Measurements from ENCODE around the gene MPPED1.

The MPPED1 gene

DNA sequence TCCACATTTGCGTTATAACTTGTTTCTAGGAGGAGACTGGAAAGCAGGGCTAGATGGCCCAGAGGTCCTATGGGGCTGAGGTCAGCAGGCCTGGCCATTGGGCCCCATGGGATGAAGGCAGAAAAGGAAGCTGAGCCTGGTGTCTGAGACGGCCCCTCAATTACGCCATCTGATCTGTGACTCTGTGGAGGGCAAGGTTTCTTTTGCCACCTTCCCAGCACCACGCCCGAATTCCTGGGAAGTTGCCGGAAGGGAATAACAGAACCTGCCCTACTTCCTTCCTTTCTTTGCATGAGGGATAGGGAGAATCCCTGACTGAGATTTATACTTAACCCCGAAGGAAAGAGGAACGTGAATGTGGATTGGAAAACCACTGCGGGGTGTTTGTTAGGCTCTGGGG is 118.1 kb downstream of the MPPED1 start:
- no peak for DNase-seq

DNA sequence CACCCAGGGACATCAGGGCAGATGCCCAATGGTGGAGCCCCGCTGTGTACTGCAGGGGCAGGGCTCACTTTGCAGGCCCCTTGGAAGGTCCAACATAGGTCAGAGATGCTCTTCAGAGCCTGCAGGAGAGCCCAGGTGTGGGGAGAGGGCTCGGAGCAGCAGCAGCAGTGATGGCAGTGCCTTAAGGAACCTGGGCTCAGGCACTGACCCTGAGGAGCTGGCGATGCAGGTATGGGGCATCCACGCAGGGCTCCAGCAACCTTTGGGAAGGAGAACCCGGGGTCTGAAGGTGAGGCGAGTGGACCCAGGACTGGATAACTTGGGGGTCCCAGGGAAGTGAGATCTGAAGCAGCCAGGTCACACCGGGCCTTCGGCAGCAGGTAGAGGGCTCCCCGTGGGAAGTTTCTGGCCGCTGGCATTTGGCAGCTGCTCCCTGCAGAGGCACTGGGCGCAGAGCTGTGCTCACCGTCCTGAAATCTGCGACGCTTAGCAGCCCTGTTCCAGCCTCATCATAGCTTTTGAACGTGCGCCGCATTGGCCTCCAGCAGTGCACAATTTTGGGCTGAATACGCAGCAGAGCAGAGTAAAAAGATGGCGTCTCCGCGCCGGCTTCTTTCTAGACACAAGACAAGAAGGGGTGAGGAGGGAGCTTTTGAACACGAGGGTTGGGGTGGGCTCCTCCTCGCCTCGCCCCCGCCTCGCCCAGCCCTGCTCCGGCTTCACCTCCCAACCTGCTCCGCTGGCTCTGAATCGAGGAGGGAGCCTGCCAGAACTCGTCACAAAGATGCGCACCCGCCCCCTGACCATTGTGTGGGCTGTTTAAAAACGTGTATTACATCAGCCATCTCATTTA is 118.8 kb downstream of the MPPED1 start:
- DNase-seq: no peak

DNA sequence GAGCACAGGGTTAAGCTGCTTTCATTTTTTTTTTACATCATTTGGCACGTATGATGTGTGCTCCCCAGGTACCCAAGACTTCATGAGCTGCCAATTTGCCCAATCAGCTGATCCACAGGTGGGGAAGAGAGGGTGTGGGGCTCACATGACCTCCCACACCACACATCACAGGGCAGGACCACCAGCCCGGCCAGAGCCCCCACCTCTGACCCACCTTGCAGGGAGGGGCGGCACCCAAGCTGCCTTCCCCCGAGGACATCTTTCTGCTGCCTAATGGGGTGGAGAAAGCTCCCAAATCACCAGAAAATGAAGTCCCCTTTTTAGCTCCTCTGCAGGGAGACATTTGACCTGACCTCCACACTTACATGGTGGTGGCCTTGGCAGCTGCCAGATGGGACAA is 119.8 kb downstream of the MPPED1 start:
- DNase-seq: no peak

DNA sequence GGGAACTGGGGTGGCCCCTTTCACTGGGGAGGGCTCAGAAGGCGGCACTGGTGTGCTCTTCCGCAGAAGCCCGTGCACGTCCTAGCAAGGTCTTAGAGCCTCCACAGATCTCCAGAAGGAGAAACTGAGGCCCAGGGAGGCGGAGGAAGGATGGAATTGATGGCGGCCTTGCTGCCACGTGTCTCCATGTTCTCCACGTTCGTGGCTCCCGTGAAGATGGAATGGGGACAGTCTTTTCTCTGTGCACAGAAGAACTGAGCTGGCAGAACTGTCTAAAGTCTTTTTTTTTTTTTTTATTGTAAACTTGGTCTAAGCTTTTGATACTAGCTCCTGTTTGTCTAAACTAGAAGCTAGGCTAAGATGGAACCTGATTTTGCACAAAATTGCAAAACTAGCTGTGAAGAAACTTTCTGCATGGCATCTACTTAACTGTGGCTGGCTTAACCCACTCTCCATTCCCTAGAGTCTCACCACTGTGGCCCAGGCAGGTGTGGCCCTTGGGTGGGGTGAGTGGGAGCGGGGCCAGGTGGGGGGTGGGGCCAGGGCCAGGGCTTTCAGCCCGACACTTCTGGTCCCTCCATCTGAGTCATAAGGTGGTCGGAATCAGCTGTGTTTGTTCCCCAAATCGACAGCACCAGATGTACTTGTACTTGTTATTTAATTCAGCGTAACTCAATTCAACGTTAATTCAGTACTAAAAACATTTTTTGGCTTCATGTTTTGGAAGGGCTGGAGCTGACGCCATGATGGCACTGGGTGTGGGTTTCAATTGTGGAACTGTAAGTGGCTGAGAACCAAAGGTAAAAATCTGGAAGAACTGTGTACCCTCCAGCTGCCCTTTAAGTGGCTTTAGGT is 120.7 kb downstream of the MPPED1 start:
- DNase-seq: no peak

DNA sequence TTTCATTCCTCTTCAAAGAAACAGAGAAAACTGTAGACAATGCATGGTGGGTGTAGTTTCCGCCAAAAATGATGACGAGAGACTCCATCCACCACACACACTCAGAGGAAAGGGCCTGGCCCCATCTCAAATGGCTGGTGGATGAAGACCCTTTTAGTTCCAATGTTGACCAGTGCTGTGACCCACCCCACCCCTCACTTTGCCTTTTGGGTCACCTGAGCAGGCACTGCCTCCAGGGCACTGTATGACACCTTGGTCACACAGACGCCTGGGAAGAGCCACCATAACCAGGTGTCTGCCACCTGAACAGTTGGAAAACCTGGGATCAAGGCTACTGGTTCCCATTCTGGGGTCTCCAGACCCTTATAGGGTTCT is 121.3 kb downstream of the MPPED1 start:
- DNase-seq: no peak

DNA sequence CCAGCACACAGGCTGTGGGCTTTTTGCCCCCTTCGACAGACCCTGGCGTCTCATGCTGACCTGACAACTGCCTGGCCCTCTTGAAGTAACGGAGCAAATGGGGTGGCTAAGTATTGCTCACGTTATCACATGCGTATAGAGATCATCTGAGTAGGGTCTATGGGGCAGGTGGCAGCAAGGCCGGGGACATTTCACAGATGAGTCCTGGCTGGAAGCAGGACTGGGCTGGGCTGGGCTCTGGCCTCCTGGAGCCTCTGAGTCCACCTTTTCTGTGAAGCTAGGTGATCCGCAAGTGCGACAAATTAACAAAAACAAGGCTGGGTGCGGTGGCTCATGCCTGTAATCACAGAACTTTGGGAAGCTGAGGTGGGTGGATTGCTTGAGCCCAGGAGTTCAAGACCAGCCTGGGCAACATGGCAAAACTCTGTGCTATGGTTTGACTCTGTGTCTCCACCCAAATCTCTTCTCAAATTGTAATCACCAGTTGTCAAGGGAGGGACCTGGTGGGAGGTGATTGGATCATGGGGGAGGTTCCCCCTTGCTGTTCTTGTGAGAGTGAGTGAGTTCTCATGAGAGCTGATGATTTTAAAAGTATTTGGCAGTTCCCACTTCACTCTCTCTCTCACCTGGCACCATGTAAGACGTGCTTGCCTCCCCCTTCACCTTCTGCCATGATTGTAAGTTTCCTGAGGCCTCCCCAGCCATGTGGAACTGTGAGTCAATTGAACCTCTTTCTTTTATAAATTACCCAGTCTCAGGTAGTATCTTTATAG is 122.0 kb downstream of the MPPED1 start:
- DNase-seq: no peak

DNA sequence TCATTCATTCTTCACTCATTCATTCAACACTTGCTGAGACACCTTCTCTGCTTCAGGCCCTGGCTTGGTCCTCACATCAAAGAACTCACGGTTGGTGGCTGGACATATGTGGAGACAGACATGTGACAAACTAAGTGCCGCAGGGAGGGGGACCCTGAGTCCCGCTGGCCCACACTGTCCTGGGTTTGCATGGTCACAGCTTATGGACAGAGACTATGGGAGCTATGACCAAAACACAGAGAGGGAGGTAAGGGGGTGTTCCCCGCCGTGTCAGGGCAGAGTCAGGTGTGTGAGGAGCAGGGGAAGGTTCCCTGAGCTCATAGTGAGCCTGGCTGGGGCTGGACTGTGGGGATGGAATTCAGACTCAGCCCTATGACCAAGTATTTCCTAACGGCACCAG is 123.1 kb downstream of the MPPED1 start:
- DNase-seq: no peak

DNA sequence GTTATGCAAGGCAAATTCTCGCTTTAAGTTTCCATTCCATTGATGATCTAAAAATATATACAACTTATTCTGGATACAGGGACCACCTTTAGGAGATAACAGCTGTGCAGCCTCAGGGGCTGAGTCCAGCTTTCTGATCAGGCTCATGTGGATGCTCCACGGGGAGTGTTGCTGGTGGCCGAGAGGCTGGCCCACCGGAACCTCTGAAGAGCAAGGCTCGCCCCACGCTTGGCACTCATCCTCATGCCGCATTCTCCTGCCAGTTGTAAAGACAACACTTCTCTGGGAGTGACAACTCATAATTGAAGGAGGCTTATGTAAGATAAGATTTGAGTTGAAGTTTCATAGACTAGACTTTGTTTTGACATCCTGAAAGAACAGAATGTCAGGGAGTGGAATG is 123.5 kb downstream of the MPPED1 start:
- DNase-seq: no peak

DNA sequence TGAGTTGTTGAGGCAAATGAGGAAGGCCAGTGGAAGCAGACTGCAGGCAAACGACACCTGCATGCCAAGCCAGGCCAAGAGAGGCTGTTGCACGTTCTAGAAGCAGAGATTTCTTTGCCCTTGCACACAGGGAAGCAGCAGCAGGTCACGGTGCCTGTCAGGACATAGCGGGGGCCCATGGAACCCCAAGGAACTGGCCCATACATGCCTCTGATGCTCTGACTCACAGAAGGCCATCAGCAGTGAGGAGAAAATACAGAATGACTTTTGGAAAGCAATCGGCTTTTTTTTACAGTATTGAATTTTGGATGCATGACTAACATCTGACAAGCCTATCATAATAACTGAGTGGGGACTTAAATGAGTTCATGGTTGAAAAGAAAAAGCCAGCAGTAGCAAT is 123.9 kb downstream of the MPPED1 start:
- no peak for DNase-seq

DNA sequence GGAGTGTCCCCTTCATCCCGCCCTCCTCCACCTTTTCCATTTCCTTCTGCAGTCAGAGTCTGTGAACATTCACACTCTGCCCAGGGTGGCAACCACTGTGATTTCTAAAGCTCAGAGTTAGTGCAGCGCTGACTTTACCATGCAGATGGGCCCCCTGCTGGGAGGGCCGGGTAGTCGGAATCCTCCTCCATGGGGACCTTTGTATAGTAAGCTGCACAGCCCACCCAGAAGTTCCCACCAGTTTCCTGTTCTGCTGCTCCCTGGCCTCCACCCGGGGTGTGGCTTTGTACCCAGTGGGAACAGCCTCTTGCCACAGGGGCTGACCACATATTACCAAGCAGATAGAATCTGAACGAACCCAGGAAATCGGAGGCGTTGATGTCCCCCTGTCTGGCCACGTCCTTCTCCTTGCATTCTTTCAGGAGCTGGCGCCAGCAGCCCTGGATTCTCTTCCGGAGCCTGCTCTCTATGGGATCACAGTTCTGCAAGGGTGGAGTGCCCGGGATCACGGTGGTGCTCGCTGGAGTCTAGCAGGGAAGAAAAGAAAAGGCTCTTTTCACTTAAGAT is 125.3 kb downstream of the MPPED1 start:
- no peak for DNase-seq

DNA sequence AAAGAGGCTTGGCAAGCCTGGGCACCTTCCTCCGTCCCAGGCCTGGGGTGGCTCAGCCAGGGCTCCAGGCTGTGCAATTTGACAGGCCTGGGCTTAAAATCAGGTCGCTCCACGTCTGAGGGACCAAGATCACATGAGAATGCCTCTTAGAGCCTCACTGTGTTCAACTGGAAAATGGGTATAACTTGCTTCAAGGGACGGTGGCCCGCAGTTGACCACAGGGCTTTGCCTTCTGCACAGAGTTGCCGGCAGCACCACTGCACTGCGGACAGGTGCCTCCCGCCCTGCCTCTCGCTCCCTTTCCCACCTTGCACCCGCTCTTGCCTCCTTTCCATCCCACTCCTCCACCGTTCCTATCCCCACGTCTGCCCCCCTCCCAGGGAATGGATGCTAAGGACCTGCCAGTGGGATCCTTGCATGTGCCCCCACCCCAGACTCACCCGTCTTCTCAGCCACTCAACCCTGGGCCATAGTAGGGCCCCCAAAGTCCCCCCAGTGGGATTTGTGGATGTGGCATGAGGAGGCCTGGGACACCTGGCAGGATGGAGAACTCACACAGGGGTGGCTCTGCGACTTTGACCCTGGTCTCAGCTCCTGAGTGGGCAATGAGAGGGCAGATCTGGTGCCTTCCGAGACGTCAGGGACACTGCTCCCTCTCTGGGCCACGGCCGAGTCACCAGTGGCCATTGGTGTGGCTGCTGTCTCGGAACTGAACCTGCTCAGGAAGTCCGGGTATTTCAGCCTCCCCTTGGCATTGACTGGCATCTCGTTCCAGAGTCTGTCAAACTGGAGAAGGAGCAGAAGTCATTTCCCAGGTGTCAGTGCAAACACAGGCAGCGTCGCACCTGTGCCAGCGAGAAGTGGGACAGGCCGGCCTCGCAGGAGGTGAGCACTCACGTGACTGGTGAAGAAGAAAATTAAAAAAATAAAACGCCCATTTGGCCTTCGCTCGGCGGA is 128.0 kb downstream of the MPPED1 start:
- no peak for DNase-seq

DNA sequence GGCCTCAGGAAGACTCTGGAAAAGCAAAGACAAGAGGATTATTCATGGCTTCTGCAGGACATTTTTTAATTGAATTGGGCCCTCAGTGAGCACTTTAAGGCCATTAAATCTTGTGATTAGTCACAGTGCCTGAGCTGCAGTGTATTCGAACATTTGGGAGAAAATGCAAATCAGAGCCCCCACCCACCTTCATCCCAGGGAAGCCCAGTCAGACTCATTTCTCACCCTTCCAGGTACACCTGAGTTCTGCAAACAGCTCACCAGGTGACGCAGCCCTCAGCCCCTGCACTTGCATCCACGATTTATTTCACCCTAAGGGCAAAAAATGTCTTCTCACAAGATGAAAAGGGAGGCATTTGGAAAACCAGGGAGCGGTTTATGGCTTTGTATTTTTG is 128.7 kb downstream of the MPPED1 start:
- DNase-seq: no peak

DNA sequence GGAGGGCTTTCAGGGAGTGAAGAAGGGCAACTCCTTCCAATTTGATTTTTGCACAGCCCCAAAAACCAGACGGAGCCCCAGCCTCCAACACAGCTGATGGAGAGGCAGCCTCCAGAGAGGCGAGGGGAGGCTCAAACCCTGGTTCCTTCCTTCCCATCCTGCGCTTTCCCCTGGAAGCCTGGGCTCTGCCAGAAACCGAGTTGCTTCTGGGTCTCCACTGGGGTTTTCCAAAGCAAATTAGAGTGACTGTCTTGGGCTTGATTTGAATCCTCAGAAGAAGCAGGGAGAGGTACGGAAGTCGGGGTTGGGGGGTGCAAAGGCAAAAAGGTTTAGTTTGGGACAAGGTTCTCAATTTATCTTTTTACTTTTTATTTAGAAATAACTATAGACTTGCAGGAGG is 129.2 kb downstream of the MPPED1 start:
- no peak for DNase-seq

DNA sequence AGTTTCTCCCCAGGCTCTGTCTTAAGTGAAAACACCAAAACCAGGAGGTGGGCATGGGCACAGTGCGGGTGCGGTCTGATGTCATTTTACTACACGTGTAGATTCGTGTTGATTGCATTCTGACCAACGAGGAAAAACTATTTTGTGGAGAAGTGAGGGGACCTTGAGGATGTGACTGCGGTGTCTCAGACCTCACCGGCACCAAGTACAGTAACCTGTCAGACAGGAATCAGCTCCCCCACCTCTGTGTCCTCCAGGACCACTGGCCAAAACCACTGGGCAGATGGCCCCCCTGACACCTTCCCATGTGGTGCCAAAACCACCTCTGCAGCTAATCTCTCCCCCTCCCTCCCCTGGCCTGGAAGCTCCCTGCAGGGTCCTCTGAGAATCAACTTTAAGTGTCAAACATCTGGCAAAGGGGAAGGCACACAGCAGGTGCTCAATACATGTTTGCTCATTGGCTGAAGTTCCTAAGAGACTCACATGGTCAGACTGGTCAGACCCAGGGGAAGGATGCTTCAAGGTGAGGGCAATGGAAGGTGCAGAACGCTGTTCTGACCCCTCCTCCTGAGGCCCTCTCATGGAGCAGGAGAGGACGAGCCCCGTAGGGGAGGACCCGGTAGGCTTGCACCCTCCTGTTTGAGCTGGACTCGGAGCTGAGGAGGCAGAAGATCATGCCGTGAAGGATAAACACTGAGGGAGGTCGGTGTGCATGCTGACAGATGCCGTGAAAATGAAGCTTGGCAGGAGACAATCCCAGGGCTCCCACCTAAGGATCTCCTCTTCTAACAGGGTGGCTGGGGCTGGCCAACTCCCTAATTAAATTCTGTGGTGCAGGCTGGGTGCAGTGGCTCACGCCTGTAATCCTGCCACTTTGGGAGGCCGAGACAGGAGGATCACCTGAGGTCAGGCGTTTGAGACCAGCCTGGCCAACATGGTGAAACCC is 129.9 kb downstream of the MPPED1 start:
- no peak for DNase-seq

DNA sequence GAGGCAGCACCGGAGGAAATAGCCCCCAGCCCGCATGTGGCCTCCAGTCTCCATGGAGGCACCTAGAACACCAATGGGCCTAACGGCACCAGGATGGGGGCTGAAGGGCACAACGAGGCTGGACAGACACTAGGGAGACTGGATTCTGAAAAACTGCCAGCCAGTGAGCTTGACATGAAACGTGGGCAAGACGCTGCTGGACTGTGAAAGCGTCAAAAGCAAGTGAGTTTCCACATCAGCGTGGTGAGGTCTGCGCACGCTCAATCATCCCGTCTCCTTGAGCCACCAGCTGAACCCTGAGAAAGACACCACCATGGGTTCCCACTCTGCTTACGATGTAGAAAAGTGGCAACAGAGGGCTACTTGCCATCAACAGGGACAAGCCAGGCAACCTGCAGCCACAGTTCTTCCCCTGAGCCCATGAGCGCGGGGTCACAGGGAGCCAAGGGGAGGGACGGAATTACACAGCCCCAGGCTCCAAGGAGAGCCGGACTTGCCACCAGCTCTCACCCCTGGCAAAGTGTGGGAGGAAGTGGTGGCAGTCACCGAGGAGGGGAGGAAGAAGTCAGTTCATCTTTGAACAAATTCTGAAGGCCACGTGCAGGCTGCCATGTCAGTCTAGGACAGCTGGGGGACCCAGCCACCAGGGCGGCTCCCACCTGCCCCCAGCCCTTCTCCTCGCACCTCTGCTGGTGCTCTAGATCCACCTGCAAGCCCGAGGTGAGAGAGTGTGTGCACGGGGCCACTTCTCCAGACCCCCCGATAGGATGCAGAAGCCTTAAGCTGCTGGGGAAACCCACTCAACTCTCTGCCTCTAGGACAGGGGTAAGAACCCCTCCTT is 131.1 kb downstream of the MPPED1 start:
- DNase-seq: no peak

DNA sequence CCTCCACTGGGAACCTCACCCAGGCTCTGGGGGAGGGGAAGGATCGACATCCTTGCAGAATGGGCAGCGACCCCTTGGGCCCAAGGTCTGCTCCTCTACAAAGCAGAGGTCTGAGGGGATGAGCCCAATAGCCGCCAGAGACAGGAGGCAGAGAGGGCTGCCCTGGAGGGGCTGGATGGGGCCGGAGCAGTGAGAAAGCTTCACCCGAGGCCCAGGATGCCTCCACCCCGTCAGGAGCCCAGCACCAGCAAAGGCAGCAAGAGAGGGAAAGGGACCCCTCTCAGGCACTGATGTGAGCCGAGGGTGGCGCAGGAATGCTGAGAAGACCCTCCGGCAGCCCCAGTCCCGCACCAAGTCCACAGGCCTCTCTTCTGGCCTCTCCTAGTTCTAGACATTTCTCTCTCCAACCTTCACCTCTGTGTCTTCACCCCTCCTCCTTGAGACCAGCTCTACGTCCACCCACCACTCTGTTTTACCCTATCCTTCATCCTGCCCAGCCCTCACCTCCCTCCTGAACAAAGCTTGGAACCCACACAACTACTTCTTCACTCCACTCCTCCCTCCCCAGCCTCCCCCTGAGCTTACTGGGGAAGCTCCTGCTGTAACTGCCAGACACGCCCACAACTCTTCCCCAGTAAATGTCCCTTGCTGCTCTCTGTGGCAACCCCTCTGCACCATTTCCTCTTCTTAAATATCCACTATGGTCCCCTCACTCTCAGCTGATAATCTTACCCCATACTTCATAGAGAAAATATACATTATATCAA is 131.9 kb downstream of the MPPED1 start:
- DNase-seq: no peak

DNA sequence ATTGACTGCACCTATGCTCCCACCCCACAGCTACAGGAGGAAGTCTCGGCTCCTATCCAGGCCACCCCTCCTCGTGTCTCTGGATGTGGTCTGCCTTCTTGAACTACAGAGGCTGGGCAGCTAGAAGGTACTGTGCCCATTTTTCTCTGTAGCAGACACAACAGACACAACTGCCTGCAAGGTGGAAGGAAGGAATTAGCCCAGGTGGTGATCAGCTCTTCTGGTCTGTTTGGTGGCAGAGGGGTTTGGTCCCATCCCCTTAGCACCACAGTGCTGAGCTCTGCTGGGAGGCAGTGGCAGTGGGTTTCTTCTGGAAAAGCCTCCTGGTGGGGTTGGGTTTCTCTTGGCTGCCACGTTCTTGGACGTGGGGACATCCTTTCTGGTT is 132.5 kb downstream of the MPPED1 start:
- no peak for DNase-seq

DNA sequence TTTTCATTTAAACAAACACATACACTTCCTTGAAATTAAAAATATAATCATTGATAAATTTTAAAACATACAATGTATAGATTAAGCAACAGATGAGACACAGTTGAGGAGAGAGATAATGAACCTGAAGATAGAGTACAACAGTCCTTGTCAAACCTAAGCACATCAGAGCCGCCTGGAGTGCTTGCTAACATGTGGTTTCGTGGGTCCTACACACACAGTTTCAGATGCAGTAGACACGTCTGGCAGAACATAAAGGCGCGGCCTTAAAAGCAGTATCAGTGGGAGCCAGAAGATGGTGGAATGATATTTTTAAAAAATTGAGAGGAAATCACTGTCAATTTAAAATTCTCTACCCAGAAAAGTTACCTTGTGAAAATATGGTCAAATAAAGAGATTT is 134.4 kb downstream of the MPPED1 start:
- no peak for DNase-seq

DNA sequence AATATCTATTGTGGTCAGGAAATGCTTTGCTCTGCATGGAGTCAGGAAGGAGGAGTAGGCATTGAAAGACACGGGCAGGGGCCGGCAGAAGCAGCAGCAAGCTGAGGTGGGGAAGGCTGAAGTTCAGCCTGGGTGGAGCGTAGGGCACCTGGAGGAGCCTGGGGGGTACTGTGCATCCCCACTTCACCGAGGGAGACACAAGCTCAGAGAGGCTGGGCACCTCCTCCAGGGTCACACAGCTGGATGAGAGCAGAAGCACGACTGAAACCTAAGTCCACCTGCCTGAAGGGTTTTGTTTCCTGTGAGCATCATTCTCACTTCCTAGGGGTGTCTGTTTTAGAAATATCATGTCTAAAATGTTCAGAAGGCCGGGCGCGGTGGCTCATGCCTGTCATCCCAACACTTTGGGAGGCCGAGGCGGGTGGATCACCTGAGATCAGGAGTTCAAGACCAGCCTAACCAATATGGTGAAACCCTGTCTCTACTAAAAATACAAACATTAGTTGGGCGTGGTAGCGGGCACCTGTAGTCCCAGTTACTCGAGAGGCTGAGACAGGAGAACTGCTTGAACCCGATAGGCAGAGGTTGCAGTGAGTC is 138.3 kb downstream of the MPPED1 start:
- no peak for DNase-seq

Measured in CD4-positive, alpha-beta T cell treated with Interleukin-12 subunit alpha and Interleukin-12 subunit beta, for 1 hour (primary cell).